GM23248 (cell line): ENCODE measurements around the gene UGT1A5. TPM values are rescaled to one million over a fixed set of nuclear protein-coding genes. Genes with fewer than 3 reads are reported as not detected.

Experiments used
- DNase-seq: peaks from one replicate; pipeline ENCODE4 v3.0.0-alpha.2; 2015
- H2AFZ ChIP-seq: fragments of 200-600 bp; sonication (generic); 2 replicates; pipeline ENCODE4 v1.6.1; 2016; ENCODE audit warnings: antibody characterized with exemption
- H3F3A ChIP-seq: fragments of 200-600 bp; sonication (generic); 2 replicates; pipeline ENCODE4 v1.6.1; 2016; ENCODE audit warnings: mild to moderate bottlenecking, antibody characterized with exemption, mixed run types; ENCODE audit not compliant: insufficient read depth
- H3K27ac ChIP-seq: fragments of 200-600 bp; sonication (generic); 2 replicates; pipeline ENCODE4 v1.5.1; 2016; ENCODE audit warnings: mild to moderate bottlenecking
- H3K27me3 ChIP-seq: fragments of 200-600 bp; sonication (generic); replicated peaks from 2 replicates; pipeline ENCODE4 v1.6.1; 2016; ENCODE audit warnings: mild to moderate bottlenecking; ENCODE audit not compliant: insufficient read depth
- H3K36me3 ChIP-seq: fragments of 200-600 bp; sonication (generic); 2 replicates; pipeline ENCODE4 v1.6.1; 2016; ENCODE audit warnings: low read depth, mild to moderate bottlenecking
- H3K4me1 ChIP-seq: fragments of 200-600 bp; sonication (generic); 2 replicates; pipeline ENCODE4 v1.6.1; 2016; ENCODE audit warnings: mild to moderate bottlenecking; ENCODE audit not compliant: insufficient read depth
- H3K4me2 ChIP-seq: fragments of 200-600 bp; sonication (generic); one replicate; pipeline ENCODE4 v1.6.1; 2016; ENCODE audit warnings: mild to moderate bottlenecking; ENCODE audit not compliant: unreplicated experiment
- H3K4me3 ChIP-seq: fragments of 200-600 bp; sonication (generic); 2 replicates; pipeline ENCODE4 v1.5.1; 2016; ENCODE audit warnings: mild to moderate bottlenecking
- H3K79me2 ChIP-seq: fragments of 200-600 bp; sonication (generic); 2 replicates; pipeline ENCODE4 v1.6.1; 2016; ENCODE audit warnings: mild to moderate bottlenecking; ENCODE audit not compliant: insufficient read depth
- H3K9ac ChIP-seq: fragments of 200-600 bp; sonication (generic); 2 replicates; pipeline ENCODE4 v1.6.1; 2016; ENCODE audit warnings: mild to moderate bottlenecking
- H3K9me2 ChIP-seq: fragments of 200-600 bp; sonication (generic); 2 replicates; pipeline ENCODE4 v1.6.1; 2016; ENCODE audit warnings: mixed run types, mild to moderate bottlenecking, moderate library complexity; ENCODE audit not compliant: insufficient read depth
- H3K9me3 ChIP-seq: fragments of 200-600 bp; sonication (generic); one replicate; pipeline ENCODE4 v1.6.1; 2017; ENCODE audit warnings: low read depth
- H4K20me1 ChIP-seq: fragments of 200-600 bp; sonication (generic); 2 replicates; pipeline ENCODE4 v1.6.0; 2016; ENCODE audit not compliant: insufficient read depth
- EZH2 ChIP-seq: fragments of 200-600 bp; sonication (generic); IDR thresholded peaks from 2 replicates; pipeline ENCODE4 v1.6.1; 2018; ENCODE audit warnings: antibody characterized with exemption, mild to moderate bottlenecking; ENCODE audit not compliant: insufficient read depth, poor library complexity, severe bottlenecking
- EZH2phosphoT487 ChIP-seq: fragments of 200-600 bp; sonication (generic); IDR thresholded peaks from 2 replicates; pipeline ENCODE4 v1.6.1; 2018; ENCODE audit warnings: antibody characterized with exemption, moderate library complexity, mild to moderate bottlenecking, low read depth; ENCODE audit not compliant: insufficient read depth
- WGBS, 2 experiments: methylation state at CpG; one replicate each; pipeline ENCODE4 v1.1.6; 2015 to 2017; ENCODE audit warnings: low lambda C conversion rate in 2 of 2, low coverage in 1 of 2; ENCODE audit errors: missing lambda C conversion rate in 2 of 2; 5-methylcytosine and 5-hydroxymethylcytosine counted together
- in situ Hi-C: fragments of 300-500 bp; cut with MboI; formaldehyde crosslinking; loops from 2 replicates; pipeline ENCODE4 v1.15.0; 2020
- polyA plus RNA-seq: library from polyadenylated mRNA; unstranded; fragments of >200 nt; fragmentation: Nextera tagmentation; extraction: Ambion mirVana; gene quantifications from 2 replicates; pipeline ENCODE4 v1.2.1, GENCODE V29; 2016
- total RNA-seq: library from RNA; depleted of rRNA; stranded (reverse); fragments of >200 nt; shearing (Covaris generic); gene quantifications from 2 replicates; pipeline ENCODE4 v1.2.3, GENCODE V29; 2014

The UGT1A5 gene
- total and polyA plus RNA-seq, 2 experiments from 2014 or later = not detected

DNA sequence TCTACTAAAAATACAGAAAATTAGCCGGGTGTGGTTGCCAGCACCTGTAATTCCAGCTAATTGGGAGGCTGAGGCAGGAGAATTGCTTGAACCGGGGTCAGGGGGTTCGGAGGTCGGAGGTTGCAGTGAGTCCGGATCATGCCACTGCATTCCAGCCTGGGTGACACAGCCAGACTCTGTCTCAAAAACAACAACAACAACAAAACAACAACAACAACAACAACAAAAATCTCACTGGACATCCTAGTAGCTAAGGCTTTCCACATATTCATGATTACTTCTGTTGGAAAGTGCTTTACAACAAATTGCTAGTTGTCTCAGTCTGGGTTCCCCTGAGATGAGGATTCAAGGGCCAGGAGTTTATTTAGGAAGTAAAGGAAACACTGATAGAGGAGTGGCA, 61.1 kb downstream of the UGT1A5 start:
- Histone ChIP-seq H3K36me3 (no peaks in the 10 kb centered on the region), H3K9me2 (no peaks in the 10 kb centered on the region), H3F3A (no peaks in the 10 kb centered on the region), H3K79me2 (no peaks in the 10 kb centered on the region), H4K20me1 (no peaks in the 10 kb centered on the region), H3K9ac (no peak overlapping the region), H2AFZ (no peak overlapping the region), H3K27me3 (peaks cover 10% of the 10 kb centered on the region), H3K9me3 (no peaks in the 10 kb centered on the region), H3K4me2 (no peak overlapping the region), H3K4me1 (no peaks in the 10 kb centered on the region), H3K4me3 (no peak overlapping the region), H3K27ac (no peak overlapping the region)
- WGBS, 2 experiments = 35 to 46% methylated on average over 5 of the region's 5 CpGs
- TF ChIP-seq EZH2 (no peak), EZH2phosphoT487 (no peak)
- in situ Hi-C loops = no loop called here
- no peak for DNase-seq

DNA sequence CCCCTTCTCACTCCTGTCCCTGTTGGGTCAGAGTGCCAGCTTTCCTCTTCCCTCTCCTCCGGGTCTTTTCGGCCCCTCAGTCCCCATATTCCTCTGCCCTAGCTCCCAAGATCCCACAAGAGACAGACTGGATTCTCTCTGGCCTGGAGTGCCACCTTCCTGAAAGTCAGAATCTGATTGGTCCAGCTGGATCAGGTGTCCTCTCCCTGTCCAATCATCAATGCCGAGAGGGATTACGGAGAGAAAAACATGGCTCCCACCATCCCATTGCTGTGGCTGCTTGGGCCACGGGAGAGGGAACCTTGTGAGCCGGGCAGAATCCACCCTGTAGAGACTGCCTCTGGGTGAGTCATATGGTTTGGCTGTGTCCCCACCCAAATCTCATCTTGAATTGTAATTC, 62.7 kb downstream of the UGT1A5 start:
- Histone ChIP-seq H3K9me3 (no peaks in the 10 kb centered on the region), H3K4me2 (no peak overlapping the region), H3K27ac (no peak overlapping the region), H4K20me1 (no peaks in the 10 kb centered on the region), H3K4me1 (no peaks in the 10 kb centered on the region), H2AFZ (no peak overlapping the region), H3F3A (no peaks in the 10 kb centered on the region), H3K9ac (no peak overlapping the region), H3K36me3 (no peaks in the 10 kb centered on the region), H3K79me2 (no peaks in the 10 kb centered on the region), H3K9me2 (no peaks in the 10 kb centered on the region), H3K27me3 (peaks cover 10% of the 10 kb centered on the region), H3K4me3 (no peak overlapping the region)
- in situ Hi-C loops = no loop called here
- TF ChIP-seq EZH2 = no peak
- no peak for TF ChIP-seq EZH2phosphoT487
- no peak for DNase-seq
- WGBS, 2 experiments = 49 to 52% methylated on average over 6 of the region's 6 CpGs

GRCh38 chr2:233778030-233778429, 65.3 kb downstream of the UGT1A5 start, which contains the start of gene MROH2A:
TSS of gene MROH2A (plus strand) at chr2:233778330. CDS start at chr2:233779359, 1,029 bp downstream.
- DNase-seq = no peak
- no peaks in the 10 kb centered on the region for H4K20me1 ChIP-seq
- no peaks in the 10 kb centered on the region for H3K4me1 ChIP-seq
- no peak within 1 kb of the TSS for H3K9ac ChIP-seq
- H3K4me2 ChIP-seq = no peak within 1 kb of the TSS
- no peaks in the 10 kb centered on the region for H3F3A ChIP-seq
- in situ Hi-C loops = no loop called here
- no peak within 1 kb of the TSS for H2AFZ ChIP-seq
- 18 to 29% methylated on average over 2 of the region's 2 CpGs for WGBS, 2 experiments
- TF ChIP-seq EZH2 = no peak
- no peak for TF ChIP-seq EZH2phosphoT487
- H3K36me3 ChIP-seq = no peaks in the 10 kb centered on the region
- H3K9me3 ChIP-seq = no peaks in the 10 kb centered on the region
- no peaks in the 10 kb centered on the region for H3K9me2 ChIP-seq
- H3K27me3 ChIP-seq = peaks cover 7% of the 10 kb centered on the region
- no peak within 1 kb of the TSS for H3K4me3 ChIP-seq
- no peak within 1 kb of the TSS for H3K27ac ChIP-seq
- H3K79me2 ChIP-seq = no peaks in the 10 kb centered on the region

GRCh38 chr2:233779722-233780121, 67.0 kb downstream of the UGT1A5 start:
- in situ Hi-C loops = no loop called here

DNA sequence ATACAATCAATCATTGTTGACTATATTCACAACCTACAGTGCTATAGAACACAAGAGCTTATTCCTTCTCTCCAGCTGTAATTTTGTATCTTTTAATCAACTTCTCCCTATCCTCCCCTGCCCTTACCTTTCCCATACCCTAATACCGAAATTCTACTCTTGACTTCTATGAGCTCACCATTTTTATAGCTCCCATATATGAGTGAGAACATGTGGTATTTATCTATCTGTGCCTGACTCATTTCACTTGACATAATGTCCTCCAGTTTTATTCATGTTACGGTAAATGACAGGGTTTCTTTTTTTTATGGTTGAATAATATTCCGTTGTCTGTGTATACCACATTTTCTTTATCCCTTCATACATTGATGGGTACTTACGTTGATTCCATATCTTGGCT, 68.1 kb downstream of the UGT1A5 start:
- H3K9me3 ChIP-seq = no peaks in the 10 kb centered on the region
- no peaks in the 10 kb centered on the region for H3K36me3 ChIP-seq
- H3K9me2 ChIP-seq = no peaks in the 10 kb centered on the region
- no peak for DNase-seq
- no peaks in the 10 kb centered on the region for H3K79me2 ChIP-seq
- H3K9ac ChIP-seq = no peak overlapping the region
- H3K4me1 ChIP-seq = no peaks in the 10 kb centered on the region
- in situ Hi-C loops = no loop called here
- H2AFZ ChIP-seq = no peak overlapping the region
- TF ChIP-seq EZH2 = no peak
- TF ChIP-seq EZH2phosphoT487 = no peak
- no peak overlapping the region for H3K4me2 ChIP-seq
- H3K4me3 ChIP-seq = no peak overlapping the region
- no peaks in the 10 kb centered on the region for H4K20me1 ChIP-seq
- 24 to 33% methylated on average over 4 of the region's 4 CpGs for WGBS, 2 experiments
- H3K27ac ChIP-seq = no peak overlapping the region
- peaks cover 3% of the 10 kb centered on the region; the same call in 1 of the 2 replicates for H3K27me3 ChIP-seq
- H3F3A ChIP-seq = no peaks in the 10 kb centered on the region

More at GRCh38 chr2:233779722-233780121, 67.0 kb downstream of the UGT1A5 start:
- no peak for DNase-seq
- Histone ChIP-seq H3K27me3 (peaks cover 3% of the 10 kb centered on the region; the same call in 1 of the 2 replicates), H3K79me2 (no peaks in the 10 kb centered on the region), H3K36me3 (no peaks in the 10 kb centered on the region), H3K27ac (no peak overlapping the region), H3K9me2 (no peaks in the 10 kb centered on the region), H3K4me1 (no peaks in the 10 kb centered on the region), H3F3A (no peaks in the 10 kb centered on the region), H3K9ac (no peak overlapping the region), H3K4me3 (no peak overlapping the region), H4K20me1 (no peaks in the 10 kb centered on the region), H3K9me3 (no peaks in the 10 kb centered on the region), H2AFZ (no peak overlapping the region), H3K4me2 (no peak overlapping the region)
- 57 to 58% methylated on average over 4 of the region's 4 CpGs for WGBS, 2 experiments
- TF ChIP-seq EZH2 (no peak), EZH2phosphoT487 (no peak)
